ENCODE results near the gene ARHGEF25. TPM values are rescaled to one million over a fixed set of nuclear protein-coding genes. Genes with fewer than 3 reads are reported as not detected.
"Not testable (repeated sequence)": the region's sequence is repeated elsewhere in the genome, so short reads cannot be mapped to it uniquely, and the experiment has no call there.

ARHGEF25 gene
- total RNA-seq, 1 experiment from 2014 or later: 9.2 TPM

- DNase-seq (ENCODE audit: extremely low read depth, low read depth): no peak
Observed at GRCh38 chr12:57607958-57608663, 3.1 kb upstream of the ARHGEF25 start.

- DNase-seq (ENCODE audit: extremely low read depth, low read depth): no peak
Observed at GRCh38 chr12:57609101-57609780, 2.0 kb upstream of the ARHGEF25 start.

- no peak for DNase-seq (ENCODE audit: extremely low read depth, low read depth)
Observed at GRCh38 chr12:57609781-57610553, 1.3 kb upstream of the ARHGEF25 start.

- no peak for DNase-seq (ENCODE audit: extremely low read depth, low read depth)
Observed at GRCh38 chr12:57610554-57611107, 604 bp upstream of the ARHGEF25 start.

GRCh38 chr12:57611827-57612710 is 834 bp downstream of the ARHGEF25 start:
- DNase-seq (ENCODE audit: extremely low read depth, low read depth): no peak

- no peak for DNase-seq (ENCODE audit: extremely low read depth, low read depth)
Observed at GRCh38 chr12:57612711-57613426, 1.6 kb downstream of the ARHGEF25 start.

- DNase-seq (ENCODE audit: extremely low read depth, low read depth): no peak
Observed at GRCh38 chr12:57613427-57614109, 2.3 kb downstream of the ARHGEF25 start.

GRCh38 chr12:57614178-57614947 is 3.1 kb downstream of the ARHGEF25 start:
- DNase-seq (ENCODE audit: extremely low read depth, low read depth): no peak

GRCh38 chr12:57614948-57615500 is 3.8 kb downstream of the ARHGEF25 start:
- no peak for DNase-seq (ENCODE audit: extremely low read depth, low read depth)

- DNase-seq (ENCODE audit: extremely low read depth, low read depth): no peak
Observed at GRCh38 chr12:57615637-57616036, 4.4 kb downstream of the ARHGEF25 start.

- DNase-seq (ENCODE audit: extremely low read depth, low read depth): no peak
Observed at GRCh38 chr12:57616383-57617101, 5.3 kb downstream of the ARHGEF25 start.

GRCh38 chr12:57617942-57618341 is 6.7 kb downstream of the ARHGEF25 start:
- no peak for DNase-seq (ENCODE audit: extremely low read depth, low read depth)

GRCh38 chr12:57618431-57618830 is 7.2 kb downstream of the ARHGEF25 start:
- DNase-seq (ENCODE audit: extremely low read depth, low read depth): not testable (repeated sequence)

GRCh38 chr12:57618966-57619433 is 7.8 kb downstream of the ARHGEF25 start:
- DNase-seq (ENCODE audit: extremely low read depth, low read depth): no peak

- DNase-seq (ENCODE audit: extremely low read depth, low read depth): no peak
Observed at GRCh38 chr12:57619434-57620244, 8.4 kb downstream of the ARHGEF25 start.

- DNase-seq (ENCODE audit: extremely low read depth, low read depth): no peak
Observed at GRCh38 chr12:57620245-57620935, 9.2 kb downstream of the ARHGEF25 start.

All from NCI-H460 (cell line).